ENCODE data around the gene APBA2.

GRCh38 chr15:28887339-28888174, 1.8 kb downstream of the APBA2 start:
- TF ChIP-seq CTCF (IDR thresholded peaks at IDR 0.05): no peak
- no peak for TF ChIP-seq POLR2A (IDR thresholded peaks at IDR 0.05)

Data from heart left ventricle (tissue), 13 donors.